ENCODE results near the gene CT45A3.
"Not testable (repeated sequence)": the region's sequence is repeated elsewhere in the genome, so short reads cannot be mapped to it uniquely, and the experiment has no call there.

Gene CT45A3

DNA sequence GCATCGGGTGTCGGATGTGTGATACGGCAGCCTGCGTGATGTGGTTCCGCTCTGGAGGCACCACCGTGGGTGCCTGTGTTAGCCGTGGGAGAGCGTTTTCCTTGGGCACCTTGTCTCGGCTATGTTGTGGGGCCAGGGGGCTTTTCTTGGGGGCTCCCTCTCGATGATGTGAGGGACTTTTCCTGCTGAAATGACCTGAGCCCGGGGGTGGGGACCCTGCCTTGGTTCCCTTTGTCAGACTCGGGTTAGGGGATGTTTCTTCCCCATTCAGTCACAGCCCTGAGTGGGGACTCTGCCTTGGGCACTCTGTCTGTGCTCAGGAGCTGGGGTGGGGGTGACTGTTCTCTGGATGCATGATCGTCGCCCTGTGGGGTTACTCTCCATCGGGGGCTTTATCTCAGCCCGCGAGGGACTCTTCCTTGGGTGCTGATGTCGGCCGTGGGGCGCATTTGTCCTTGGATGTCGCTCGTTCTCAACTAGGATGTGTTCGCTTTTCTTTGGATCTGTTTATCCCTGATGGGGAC lies 26.7 kb downstream of the CT45A3 start:
- H2AK5ac ChIP-seq (ENCODE audit: low read length): no peak overlapping the region
- no peak overlapping the region for H2BK120ac ChIP-seq (ENCODE audit: insufficient read depth, low read length, poor library complexity)
- no CpG with 5 or more reads among the region's 23 CpGs for whole genome bisulfite sequencing (ENCODE audit: extremely low coverage, insufficient coverage, insufficient read length)
- H3K18ac ChIP-seq (ENCODE audit: low read length): no peak overlapping the region
- H4K91ac ChIP-seq (ENCODE audit: low read depth, low read length): no peak overlapping the region
- no peak overlapping the region for H4K8ac ChIP-seq (ENCODE audit: low read depth, low read length)
- no peak overlapping the region for H3K14ac ChIP-seq (ENCODE audit: low read length)
- no peak overlapping the region for H2AFZ ChIP-seq (ENCODE audit: insufficient read depth, low read length, poor library complexity)
- H2BK12ac ChIP-seq (ENCODE audit: low read length): no peak overlapping the region
- H3K27ac ChIP-seq (ENCODE audit: low read depth, low read length): no peak overlapping the region
- H3K9ac ChIP-seq (ENCODE audit: low read length): no peak overlapping the region
- no peak overlapping the region for H3K4me2 ChIP-seq (ENCODE audit: low read length)
- no peak for DNase-seq
- no peak overlapping the region for H3K23ac ChIP-seq (ENCODE audit: low read length)
- H3K4me1 ChIP-seq (ENCODE audit: control insufficient read depth in 1 of 2, insufficient read depth in 2 of 2, low read length in 2 of 2): no peaks in the 10 kb centered on the region
- no peaks in the 10 kb centered on the region for H3K27me3 ChIP-seq (ENCODE audit: insufficient read depth, low read length)
- no peaks in the 10 kb centered on the region for H3K79me1 ChIP-seq (ENCODE audit: low read length)
- no peaks in the 10 kb centered on the region for H3K79me2 ChIP-seq (ENCODE audit: control insufficient read depth, insufficient read depth, low read length, poor library complexity)
- H4K12ac ChIP-seq (ENCODE audit: low read depth, low read length): no peak overlapping the region
- no peak overlapping the region for H3K4ac ChIP-seq (ENCODE audit: low read depth, low read length)
- no peak overlapping the region for H2BK5ac ChIP-seq (ENCODE audit: low read depth, low read length, poor library complexity)
- no peaks in the 10 kb centered on the region for H3K36me3 ChIP-seq (ENCODE audit: control insufficient read depth in 1 of 2, insufficient read depth in 2 of 2, low read length in 2 of 2)
- no peak overlapping the region for H3K4me3 ChIP-seq (ENCODE audit: low read depth, low read length)
- H3K9me3 ChIP-seq (ENCODE audit: insufficient read depth, low read depth, low read length): peaks cover 6% of the 10 kb centered on the region

DNA sequence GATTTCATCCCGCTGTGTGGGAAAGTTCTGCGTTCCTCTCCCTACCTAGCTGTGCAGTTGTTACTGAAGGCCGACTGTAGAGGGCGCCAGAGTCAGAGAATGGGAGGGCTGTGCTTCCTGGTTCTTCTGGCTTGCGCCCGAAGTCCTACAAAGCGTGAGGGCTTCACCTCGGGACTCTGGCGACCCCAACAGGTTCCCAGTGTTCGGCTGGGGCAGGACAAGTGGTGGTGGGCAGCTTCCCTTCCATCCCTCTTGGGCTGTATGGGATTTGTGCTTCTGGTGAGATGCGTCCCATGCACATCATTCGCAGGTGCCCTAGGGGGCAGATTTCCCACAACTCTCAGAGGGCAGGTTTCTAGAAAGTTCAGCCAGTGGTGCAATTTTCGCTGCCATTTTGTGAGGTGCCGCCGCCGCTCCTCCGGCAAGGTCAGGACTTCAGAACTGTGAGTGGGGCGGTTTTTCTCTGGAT lies 27.3 kb downstream of the CT45A3 start:
- Histone ChIP-seq H3K4ac (ENCODE audit: low read depth, low read length) (no peak overlapping the region), H3K14ac (ENCODE audit: low read length) (no peak overlapping the region), H4K8ac (ENCODE audit: low read depth, low read length) (no peak overlapping the region), H3K79me2 (ENCODE audit: control insufficient read depth, insufficient read depth, low read length, poor library complexity) (no peaks in the 10 kb centered on the region), H3K9ac (ENCODE audit: low read length) (no peak overlapping the region), H3K4me1 (ENCODE audit: control insufficient read depth in 1 of 2, insufficient read depth in 2 of 2, low read length in 2 of 2) (no peaks in the 10 kb centered on the region), H3K9me3 (ENCODE audit: insufficient read depth, low read depth, low read length) (peaks cover 6% of the 10 kb centered on the region), H3K18ac (ENCODE audit: low read length) (no peak overlapping the region), H2BK120ac (ENCODE audit: insufficient read depth, low read length, poor library complexity) (no peak overlapping the region), H3K27me3 (ENCODE audit: insufficient read depth, low read length) (no peaks in the 10 kb centered on the region), H2BK12ac (ENCODE audit: low read length) (no peak overlapping the region), H4K12ac (ENCODE audit: low read depth, low read length) (no peak overlapping the region), H2AK5ac (ENCODE audit: low read length) (no peak overlapping the region), H4K91ac (ENCODE audit: low read depth, low read length) (no peak overlapping the region), H3K4me2 (ENCODE audit: low read length) (no peak overlapping the region), H3K4me3 (ENCODE audit: low read depth, low read length) (no peak overlapping the region), H2BK5ac (ENCODE audit: low read depth, low read length, poor library complexity) (no peak overlapping the region), H3K36me3 (ENCODE audit: control insufficient read depth in 1 of 2, insufficient read depth in 2 of 2, low read length in 2 of 2) (no peaks in the 10 kb centered on the region), H3K27ac (ENCODE audit: low read depth, low read length) (no peak overlapping the region), H2AFZ (ENCODE audit: insufficient read depth, low read length, poor library complexity) (no peak overlapping the region), H3K23ac (ENCODE audit: low read length) (no peak overlapping the region), H3K79me1 (ENCODE audit: low read length) (no peaks in the 10 kb centered on the region)
- no CpG with 5 or more reads among the region's 18 CpGs for WGBS (ENCODE audit: extremely low coverage, insufficient coverage, insufficient read length)
- peak in 1 of 2 donors; percentile 20 for DNase-seq

DNA sequence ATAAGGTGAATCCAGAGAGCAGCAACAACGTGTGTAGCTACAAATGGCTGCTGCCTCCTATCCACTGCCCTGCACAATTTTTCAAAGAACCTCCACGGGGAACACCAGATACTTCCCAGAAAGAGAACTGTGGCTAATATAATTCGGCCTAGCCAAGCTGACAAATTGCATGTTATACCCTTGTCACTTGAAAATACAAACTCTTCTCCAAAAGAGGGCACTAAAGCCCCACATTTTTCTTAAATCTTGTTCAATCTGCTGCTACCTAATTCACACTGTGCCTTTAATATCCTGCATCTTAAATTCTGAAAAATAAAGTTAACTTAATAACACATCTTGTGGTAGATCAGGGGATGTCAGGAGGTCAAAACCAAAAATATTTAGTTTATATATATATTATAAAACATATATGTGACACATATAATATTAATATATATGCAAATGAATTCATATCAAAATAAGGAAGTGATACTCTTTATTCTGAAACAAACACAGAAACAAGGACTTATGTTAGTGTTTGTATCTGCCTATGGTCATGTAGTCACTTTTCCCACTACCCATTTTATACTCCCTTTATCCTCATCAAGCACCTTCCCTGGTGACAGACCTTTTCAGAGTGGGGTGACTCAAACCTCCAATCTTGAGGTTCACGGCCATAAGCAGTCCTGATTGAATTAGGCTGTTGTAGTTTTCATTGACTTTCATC lies 30.5 kb downstream of the CT45A3 start:
- Histone ChIP-seq H3K27ac (ENCODE audit: low read depth, low read length) (no peak overlapping the region), H3K9ac (ENCODE audit: low read length) (no peak overlapping the region), H3K79me2 (ENCODE audit: control insufficient read depth, insufficient read depth, low read length, poor library complexity) (no peaks in the 10 kb centered on the region), H3K4me2 (ENCODE audit: low read length) (no peak overlapping the region), H2BK5ac (ENCODE audit: low read depth, low read length, poor library complexity) (no peak overlapping the region), H4K12ac (ENCODE audit: low read depth, low read length) (no peak overlapping the region), H3K27me3 (ENCODE audit: insufficient read depth, low read length) (no peaks in the 10 kb centered on the region), H4K8ac (ENCODE audit: low read depth, low read length) (no peak overlapping the region), H3K79me1 (ENCODE audit: low read length) (no peaks in the 10 kb centered on the region), H3K14ac (ENCODE audit: low read length) (no peak overlapping the region), H3K4ac (ENCODE audit: low read depth, low read length) (no peak overlapping the region), H3K23ac (ENCODE audit: low read length) (no peak overlapping the region), H2BK120ac (ENCODE audit: insufficient read depth, low read length, poor library complexity) (no peak overlapping the region), H3K9me3 (ENCODE audit: insufficient read depth, low read depth, low read length) (peaks cover 6% of the 10 kb centered on the region), H3K18ac (ENCODE audit: low read length) (no peak overlapping the region), H3K4me3 (ENCODE audit: low read depth, low read length) (no peak overlapping the region), H3K36me3 (ENCODE audit: control insufficient read depth in 1 of 2, insufficient read depth in 2 of 2, low read length in 2 of 2) (no peaks in the 10 kb centered on the region), H4K91ac (ENCODE audit: low read depth, low read length) (no peak overlapping the region), H2BK12ac (ENCODE audit: low read length) (no peak overlapping the region), H2AFZ (ENCODE audit: insufficient read depth, low read length, poor library complexity) (no peak overlapping the region), H2AK5ac (ENCODE audit: low read length) (no peak overlapping the region), H3K4me1 (ENCODE audit: control insufficient read depth in 1 of 2, insufficient read depth in 2 of 2, low read length in 2 of 2) (no peaks in the 10 kb centered on the region)
- no peak for DNase-seq
- WGBS (ENCODE audit: extremely low coverage, insufficient coverage, insufficient read length): no CpG with 5 or more reads among the region's 4 CpGs

DNA sequence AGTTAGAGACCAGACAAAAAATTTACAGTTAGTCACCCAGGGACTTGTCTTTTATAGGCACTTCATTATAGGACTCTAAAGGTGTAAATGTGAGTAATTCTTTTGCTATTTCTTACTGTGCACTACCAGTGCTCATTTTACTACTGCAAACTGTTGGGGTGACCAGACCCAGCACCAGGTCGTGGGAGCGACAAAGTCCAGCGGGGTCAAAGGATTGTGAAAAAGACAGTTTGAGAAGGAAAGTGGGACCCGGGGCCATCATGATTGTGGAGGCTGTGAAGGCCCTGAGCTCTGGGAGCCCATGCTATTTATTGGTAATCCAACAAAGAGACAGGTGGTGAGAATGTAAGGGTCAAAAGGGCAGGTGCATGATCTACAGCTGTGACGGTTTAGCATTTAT lies 33.3 kb downstream of the CT45A3 start:
- H4K8ac ChIP-seq (ENCODE audit: low read depth, low read length); H3K23ac ChIP-seq (ENCODE audit: low read length); H4K12ac ChIP-seq (ENCODE audit: low read depth, low read length); H3K36me3 ChIP-seq (ENCODE audit: control insufficient read depth in 1 of 2, insufficient read depth in 2 of 2, low read length in 2 of 2); H3K4me2 ChIP-seq (ENCODE audit: low read length); H2AK5ac ChIP-seq (ENCODE audit: low read length); H2BK5ac ChIP-seq (ENCODE audit: low read depth, low read length, poor library complexity); H2BK12ac ChIP-seq (ENCODE audit: low read length); H2AFZ ChIP-seq (ENCODE audit: insufficient read depth, low read length, poor library complexity); H3K14ac ChIP-seq (ENCODE audit: low read length); H3K27ac ChIP-seq (ENCODE audit: low read depth, low read length); H3K79me1 ChIP-seq (ENCODE audit: low read length); DNase-seq; H3K4me3 ChIP-seq (ENCODE audit: low read depth, low read length); H3K79me2 ChIP-seq (ENCODE audit: control insufficient read depth, insufficient read depth, low read length, poor library complexity); H3K27me3 ChIP-seq (ENCODE audit: insufficient read depth, low read length); H3K18ac ChIP-seq (ENCODE audit: low read length); H3K4me1 ChIP-seq (ENCODE audit: control insufficient read depth in 1 of 2, insufficient read depth in 2 of 2, low read length in 2 of 2); H3K4ac ChIP-seq (ENCODE audit: low read depth, low read length); H3K9ac ChIP-seq (ENCODE audit: low read length); H4K91ac ChIP-seq (ENCODE audit: low read depth, low read length); H2BK120ac ChIP-seq (ENCODE audit: insufficient read depth, low read length, poor library complexity); H3K9me3 ChIP-seq (ENCODE audit: insufficient read depth, low read depth, low read length): not testable (repeated sequence)
- no CpG with 5 or more reads among the region's 5 CpGs for WGBS (ENCODE audit: extremely low coverage, insufficient coverage, insufficient read length)
